ENCODE data around the gene TRAF5.
"Not testable (repeated sequence)": the region's sequence is repeated elsewhere in the genome, so short reads cannot be mapped to it uniquely, and the experiment has no call there.

DNA sequence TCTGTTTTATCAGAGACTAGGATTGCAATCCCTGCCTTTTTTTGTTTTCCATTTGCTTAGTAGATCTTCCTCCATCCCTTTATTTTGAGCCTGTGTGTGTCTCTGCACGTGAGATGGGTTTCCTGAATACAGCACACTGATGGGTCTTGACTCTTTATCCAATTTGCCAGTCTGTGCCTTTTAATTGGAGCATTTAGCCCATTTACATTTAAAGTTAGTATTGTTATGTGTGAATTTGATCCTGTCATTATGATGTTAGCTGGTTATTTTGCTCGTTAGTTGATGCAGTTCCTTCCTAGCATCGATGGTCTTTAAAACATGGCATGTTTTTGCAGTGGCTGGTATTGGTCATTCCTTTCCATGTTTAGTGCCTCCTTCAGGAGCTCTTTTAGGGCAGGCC, 79.5 kb downstream of the TRAF5 start:
- TF ChIP-seq, protein P1, sequence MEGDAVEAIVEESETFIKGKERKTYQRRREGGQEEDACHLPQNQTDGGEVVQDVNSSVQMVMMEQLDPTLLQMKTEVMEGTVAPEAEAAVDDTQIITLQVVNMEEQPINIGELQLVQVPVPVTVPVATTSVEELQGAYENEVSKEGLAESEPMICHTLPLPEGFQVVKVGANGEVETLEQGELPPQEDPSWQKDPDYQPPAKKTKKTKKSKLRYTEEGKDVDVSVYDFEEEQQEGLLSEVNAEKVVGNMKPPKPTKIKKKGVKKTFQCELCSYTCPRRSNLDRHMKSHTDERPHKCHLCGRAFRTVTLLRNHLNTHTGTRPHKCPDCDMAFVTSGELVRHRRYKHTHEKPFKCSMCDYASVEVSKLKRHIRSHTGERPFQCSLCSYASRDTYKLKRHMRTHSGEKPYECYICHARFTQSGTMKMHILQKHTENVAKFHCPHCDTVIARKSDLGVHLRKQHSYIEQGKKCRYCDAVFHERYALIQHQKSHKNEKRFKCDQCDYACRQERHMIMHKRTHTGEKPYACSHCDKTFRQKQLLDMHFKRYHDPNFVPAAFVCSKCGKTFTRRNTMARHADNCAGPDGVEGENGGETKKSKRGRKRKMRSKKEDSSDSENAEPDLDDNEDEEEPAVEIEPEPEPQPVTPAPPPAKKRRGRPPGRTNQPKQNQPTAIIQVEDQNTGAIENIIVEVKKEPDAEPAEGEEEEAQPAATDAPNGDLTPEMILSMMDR (IDR thresholded peaks at IDR 0.05): not testable (repeated sequence)
- not testable (repeated sequence) for TF ChIP-seq POLR2A (IDR thresholded peaks at IDR 0.05)
